GM21390 (cell line): Measurements from ENCODE around the gene ZC3H12A.
A peak's percentile ranks its signal among the peaks of the same experiment; 100 is the strongest.

ENCODE experiments used
- ATAC-seq: cut with Tn5 transposase; IDR thresholded peaks from one replicate; pipeline ENCODE4 v1.9.1; 2021; ENCODE audit not compliant: unreplicated experiment

Gene ZC3H12A

DNA sequence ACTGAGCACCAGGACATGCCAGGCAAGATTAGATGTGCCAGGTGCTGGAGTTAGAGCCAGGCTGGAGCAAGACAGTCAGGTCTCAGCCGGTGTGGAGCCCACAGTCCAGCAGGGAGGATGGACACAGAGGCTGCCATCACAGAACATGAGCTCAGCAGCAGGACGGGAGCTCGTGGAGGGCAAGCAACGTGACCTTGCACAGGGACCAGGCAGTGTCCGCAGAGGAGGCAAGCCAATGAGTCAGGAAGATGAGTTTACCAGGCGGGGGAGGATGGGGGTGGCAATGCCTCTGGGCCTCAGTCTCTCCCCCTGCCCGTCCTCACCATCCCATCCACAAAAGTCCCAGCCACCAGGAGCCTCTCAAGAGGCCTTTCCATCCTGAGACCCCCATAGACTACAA lies 20.7 kb upstream of the ZC3H12A start:
- ATAC-seq = no peak

DNA sequence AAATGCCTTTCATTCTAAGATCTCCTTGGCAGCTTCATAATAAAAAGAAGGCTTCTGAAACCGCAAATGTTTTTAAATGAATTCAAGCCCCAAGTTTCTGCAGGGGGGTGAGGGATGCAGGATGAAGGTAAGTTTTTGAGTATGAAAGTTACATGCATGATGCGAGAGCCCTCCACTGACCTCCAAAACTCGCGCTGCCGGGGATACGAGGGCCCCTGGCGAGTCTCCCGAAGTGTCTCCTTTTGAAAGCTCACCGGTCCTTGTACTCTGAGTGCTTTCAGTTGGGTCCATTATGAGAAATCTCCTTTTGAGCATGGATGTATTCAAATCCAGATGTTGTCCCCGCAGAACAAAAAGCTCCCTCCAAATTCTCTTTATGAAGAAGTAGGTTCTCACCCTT lies 18.9 kb upstream of the ZC3H12A start:
- ATAC-seq = no peak

DNA sequence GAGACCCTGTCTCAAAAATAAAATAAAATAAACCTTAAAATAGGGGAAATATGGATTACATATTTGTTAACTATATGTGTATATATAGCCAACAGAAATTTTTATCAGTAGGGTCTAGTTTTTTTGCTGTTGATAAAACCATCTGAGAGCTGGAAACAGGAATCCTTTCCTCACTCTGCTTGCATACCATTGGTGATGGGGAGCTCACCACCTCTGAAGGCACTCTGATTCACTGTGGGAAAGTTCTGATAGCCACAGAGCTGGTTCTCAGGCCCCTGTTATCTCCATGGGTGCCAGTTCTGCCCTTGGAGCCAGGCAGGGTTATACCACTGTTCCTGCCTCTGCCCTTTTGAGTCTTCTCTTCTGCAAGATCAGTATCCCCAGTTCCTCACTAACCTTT lies 17.8 kb upstream of the ZC3H12A start:
- no peak for ATAC-seq

DNA sequence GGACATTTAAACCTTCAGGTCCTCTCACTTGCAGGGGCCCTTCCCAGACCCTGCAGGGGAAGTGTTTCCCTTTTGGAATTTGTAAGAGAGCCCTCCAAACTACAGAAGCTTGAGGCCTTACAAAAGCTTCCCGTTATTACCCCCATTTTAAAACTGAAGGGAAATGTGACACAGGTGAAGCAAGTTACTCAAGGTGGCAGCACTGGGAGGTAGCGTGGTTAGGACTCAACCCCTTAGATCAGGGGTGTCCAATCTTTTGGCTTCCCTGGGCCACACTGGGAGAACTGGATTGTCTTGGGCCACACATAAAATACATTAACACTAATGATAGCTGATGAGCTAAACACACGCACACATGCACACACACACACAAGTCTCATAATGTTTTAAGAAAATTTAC lies 15.8 kb upstream of the ZC3H12A start:
- no peak for ATAC-seq

DNA sequence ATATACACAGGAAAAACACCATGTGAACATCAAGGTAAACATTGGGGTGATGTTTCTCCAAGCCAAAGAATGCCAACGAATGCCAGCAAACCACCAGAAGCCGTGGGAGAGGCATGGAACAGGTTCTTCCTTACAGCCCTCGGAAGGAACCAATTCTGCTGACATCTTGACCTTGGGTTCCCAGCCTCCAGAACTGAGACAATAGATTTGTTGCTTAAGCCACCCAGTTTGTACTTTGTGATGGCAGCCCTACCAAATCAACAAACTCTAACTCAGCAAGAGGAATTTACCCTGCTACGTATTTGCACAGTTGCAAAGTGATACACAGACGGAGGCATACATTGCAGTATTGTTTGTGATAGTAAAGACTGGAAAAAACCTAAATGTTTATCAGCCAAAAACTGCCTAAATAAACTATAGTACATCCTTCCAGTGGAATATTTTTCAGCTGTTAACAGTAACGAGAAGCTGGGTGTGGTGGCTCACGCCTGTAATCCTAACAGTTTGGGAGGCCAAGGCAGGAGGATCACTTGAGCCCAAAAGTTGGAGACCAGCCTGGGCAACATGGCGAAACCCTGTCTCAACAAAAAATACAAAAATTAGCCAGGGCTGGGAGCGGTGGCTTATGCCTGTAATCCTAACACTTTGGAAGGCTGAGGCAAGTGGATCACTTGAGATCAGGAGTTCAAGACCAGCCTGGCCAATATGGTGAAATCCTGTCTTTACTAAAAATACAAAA lies 12.5 kb upstream of the ZC3H12A start:
- no peak for ATAC-seq

DNA sequence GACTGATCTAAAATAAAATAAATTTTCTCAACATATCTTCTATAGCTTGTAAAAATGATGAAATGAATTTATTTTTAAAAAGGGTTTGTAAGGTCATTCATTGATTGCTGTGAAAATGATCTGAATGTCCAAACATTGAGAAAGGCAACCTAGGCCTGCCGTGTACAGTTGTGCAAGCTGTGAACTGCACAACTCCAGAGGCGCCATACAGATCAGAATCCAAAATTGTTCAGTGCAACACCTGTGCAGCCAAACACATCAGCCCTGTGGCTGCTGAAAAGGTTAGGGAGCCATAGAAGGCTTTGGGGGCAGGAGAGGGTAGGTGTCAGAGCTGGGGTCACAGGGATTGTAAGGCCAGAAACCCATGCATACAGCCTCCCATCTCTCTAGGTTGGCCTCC lies 9.9 kb upstream of the ZC3H12A start:
- no peak for ATAC-seq

DNA sequence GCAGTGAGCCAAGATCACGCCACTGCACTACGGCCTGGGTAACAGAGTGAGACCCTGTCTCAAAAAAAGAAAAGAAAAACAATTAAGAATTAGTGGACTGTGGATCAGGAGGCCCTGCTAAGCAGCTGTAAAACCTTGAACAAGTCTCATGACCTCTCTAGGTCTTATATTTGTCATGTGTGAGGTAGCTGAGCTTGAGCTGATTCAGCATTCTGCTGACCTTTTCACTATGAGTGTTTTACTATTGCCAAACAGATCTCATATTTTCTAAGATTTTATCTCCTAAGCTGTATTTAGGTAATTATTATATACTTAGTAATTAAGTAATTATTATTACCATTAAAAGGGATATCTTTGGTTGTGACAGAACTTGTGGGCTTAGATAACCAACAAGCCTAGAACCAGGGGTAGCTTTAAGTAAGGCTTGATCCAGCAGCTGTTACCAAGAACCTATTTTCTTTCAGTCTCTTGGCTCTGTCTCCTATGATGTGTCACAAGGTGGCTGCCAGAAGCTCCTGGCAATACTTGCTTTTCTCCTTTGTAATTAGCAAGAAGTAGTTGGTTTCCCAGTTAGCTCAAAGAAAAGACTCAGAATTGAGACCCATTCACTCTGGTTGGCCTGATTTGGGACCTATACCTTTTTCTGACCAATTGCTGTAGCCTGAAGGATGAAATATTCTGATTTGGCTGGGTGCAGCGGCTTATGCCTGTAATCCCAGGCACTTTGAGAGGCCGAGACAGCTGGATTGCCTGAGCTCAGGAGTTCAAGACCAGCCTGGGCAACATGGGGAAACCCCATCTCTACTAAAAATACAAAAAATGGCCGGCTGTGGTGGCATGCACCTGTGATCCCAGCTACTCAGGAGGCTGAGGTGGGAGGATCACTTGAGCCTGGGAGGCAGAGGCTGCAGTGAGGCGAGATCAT lies 8.5 kb upstream of the ZC3H12A start:
- no peak for ATAC-seq

DNA sequence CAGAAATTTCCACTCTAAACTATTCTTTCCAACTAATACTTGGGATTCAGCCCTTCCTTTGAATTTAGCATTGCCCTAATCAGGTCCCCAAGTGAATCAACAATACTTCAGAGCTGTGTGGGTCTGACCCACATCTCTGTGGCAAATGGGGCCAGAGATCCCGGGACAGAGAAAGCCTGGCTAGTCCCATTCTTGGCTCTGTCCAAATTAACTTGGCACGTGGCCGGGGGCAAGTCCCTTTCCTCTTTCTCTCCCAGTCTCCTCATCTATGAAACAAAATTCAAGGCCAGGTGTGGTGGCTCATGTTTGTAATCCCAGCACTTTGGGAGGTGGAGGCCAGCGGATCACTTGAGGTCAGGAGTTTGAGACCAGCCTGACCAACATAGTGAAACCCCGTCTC lies 6.3 kb upstream of the ZC3H12A start:
- no peak for ATAC-seq

DNA sequence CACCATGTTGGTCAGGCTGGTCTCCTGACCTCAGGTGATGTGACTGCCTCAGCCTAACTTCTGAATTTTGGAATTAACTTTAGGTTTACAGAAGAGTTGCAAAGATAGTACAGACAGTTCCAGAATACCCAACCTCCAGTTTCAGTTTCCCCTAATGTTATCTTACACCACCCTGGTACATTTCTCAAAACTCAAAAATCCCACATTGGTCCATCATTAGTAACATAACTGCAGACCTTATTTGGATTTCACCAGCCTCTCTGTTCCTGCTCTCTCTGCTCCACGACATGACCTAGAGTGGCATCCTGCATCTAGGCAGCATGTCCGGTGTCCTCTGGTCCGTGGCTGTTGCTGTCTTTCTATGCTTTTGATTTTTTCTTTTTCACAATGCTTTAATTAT lies 5.0 kb upstream of the ZC3H12A start:
- ATAC-seq = no peak

DNA sequence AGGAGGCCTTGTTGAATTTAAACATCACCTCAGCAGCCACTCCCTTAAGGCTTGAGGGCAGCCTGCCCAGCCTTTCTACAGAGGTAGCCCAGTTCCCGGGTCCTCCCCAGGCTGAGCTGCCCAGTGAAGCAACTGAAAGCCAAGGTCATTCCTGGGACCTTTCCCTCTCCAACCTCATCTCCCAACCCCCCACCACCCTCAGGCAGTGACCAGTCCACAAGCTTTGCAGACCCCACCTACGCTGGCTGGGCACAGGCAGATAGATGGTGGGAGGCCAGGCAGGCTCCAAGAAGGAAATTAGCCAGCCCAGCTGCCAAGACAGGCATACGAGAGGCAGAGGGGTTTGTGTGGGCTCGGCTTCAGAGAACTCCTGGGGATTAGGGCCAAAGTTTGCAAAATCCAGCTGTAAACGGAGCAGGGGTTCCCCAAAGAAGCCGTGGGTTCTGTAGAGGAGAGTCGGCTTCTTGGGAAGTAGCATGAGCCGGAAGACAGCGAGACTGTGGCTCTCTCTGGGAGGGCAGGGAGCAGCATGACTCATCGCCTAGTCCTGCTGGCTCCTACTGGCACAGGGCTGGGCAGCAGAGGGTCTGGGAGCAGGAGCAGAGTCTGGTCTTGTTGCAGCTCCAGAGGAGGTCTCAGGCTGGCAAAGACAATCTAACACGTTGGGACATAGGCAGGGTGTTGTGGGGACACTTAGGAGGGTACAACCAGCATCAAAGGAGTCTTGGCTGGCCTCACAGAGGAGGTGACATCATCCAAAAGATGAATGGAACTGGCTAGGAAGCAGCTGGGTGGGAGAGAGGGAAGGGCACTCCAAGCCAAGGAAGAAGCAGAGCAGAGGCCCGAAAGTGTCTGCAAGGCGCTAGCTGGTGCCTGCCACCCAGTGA lies 2.8 kb upstream of the ZC3H12A start:
- ATAC-seq = no peak

DNA sequence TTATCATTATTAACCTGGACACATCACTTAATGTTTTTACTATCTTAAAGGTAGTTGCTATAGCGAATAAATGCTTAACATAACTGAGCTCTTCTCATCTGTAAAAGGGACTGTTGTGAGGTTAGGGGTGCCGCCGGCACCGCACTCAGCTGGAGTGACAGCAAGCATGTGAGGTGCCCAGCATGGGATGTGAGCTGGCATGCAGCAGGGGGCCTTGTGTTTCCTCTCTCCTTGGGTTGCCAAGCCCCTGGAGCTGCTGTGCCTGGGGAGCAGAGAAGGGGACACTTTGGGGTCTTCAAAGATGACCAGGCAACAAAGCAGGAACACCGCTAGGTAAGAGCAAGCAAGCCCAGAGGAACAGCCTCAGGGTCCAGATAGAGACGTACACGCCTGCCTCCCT lies 2.1 kb upstream of the ZC3H12A start:
- ATAC-seq = no peak

DNA sequence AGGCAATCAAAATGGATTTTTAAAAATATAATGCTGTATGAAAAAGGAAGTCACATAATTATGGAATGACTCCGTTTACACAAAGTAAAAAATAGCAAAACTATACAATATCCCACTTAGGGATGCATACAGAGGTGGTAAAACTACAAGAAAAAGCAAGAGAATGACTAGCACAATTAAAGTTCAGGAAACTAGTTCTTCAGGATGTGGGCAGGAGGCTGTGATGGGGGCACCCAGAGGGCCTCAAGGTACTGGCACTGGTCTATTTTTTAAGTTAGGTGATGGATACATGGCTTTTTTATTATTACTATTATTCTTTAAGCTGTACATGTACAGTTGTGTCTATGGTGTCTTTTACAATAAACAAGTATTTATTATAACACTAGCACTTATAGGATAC lies 1.4 kb upstream of the ZC3H12A start:
- no peak for ATAC-seq

DNA sequence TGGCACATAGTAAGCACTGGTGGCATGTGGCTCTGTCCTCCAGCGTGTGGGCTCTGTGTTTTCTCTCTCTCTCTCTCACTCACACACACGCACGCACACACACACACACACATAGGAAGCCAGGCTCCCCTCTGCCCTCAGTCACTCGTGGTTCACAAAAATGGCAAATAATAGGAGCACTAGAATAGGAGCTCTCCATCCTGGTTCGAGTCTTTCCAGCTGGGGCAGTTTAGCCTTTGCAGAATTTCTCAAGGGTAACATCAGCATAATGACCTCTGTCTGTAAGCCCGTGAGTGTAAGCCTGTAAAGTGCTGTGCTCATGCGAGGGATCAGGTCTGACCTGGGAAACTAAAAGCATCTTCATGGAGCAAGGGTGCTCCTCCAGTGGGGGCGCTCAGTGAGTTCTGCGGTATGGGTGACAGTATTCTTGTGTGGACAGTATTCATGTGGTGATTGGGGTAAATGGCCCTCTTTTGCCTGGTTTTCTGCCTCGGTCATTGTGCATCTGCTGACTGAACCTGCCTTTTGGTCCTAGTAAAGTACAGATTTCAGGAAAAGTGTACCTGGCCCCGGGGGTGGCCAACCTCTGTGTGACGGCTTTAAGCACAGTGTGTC lies 842 bp upstream of the ZC3H12A start:
- no peak for ATAC-seq

DNA sequence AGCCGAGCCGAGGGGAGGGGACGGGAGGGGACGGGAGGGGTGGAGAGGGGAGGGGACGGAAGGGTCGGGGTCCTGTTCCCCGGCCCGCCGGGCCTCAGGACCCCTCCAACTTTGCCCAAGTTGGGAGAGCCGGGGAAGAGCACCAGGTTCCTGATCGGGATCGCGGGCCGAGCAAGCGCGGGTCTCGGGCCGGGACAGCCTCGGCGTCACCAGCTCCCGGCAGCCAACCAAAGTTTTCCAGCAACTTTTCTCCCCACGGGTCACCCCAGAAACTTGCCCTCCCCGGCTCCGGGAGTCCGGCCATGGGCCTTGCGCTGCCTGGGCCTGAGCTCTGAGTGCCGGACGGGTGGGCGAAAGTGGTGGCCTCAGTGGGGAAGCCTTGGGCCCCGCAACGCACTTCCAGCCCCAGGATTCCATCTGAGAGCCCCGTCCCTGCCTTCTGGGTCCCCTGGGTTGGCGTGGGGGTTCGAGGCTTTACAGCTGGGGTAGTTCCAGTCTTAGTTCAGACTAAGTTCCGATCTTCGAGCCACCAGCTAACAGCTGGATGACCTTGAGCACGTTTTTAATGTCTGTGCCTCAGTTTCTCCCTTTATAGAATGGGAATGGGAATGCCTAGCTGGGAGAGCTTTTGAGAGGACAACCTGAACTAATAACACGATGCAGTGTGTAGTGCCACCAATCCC lies 458 bp downstream of the ZC3H12A start:
- ATAC-seq = no peak

DNA sequence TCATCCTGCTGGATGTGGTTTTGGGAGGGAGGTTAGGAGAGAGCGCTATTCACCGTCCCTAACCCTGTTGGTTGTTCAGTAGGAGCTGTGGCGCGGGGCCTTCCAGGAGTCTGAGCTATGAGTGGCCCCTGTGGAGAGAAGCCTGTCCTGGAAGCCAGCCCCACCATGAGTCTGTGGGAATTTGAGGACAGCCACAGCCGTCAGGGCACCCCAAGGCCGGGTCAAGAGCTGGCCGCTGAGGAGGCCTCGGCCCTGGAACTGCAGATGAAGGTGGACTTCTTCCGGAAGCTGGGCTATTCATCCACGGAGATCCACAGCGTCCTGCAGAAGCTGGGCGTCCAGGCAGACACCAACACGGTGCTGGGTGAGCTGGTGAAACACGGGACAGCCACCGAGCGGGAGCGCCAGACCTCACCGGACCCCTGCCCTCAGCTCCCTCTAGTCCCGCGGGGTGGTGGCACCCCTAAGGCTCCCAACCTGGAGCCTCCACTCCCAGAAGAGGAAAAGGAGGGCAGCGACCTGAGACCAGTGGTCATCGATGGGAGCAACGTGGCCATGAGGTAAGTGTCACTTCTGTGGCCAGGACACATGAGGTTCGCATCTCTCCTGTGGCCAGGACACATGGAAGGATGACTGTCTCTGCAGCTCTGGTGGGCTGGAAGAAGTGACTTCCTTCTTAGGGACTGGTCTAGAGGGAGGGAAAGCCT lies 1.2 kb downstream of the ZC3H12A start:
- ATAC-seq = no peak

DNA sequence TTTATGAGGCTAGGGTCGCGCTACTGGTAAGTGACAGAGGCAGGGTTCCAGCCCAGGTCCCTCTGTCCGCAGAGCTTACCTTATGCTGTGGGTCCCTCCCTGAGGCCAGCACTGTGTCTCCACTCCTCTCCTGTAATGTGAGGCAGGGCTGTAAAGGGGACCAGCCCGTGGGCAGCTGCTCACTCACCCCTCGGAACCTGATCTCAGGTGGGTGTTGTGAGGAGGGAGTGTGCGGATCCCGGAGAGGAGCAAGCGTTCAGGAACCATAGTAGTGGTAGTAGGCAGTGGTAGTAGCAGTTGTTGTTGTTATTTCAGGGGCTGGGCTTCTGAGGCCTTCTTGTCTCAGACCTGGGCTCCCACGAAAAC lies 1.7 kb downstream of the ZC3H12A start:
- no peak for ATAC-seq

DNA sequence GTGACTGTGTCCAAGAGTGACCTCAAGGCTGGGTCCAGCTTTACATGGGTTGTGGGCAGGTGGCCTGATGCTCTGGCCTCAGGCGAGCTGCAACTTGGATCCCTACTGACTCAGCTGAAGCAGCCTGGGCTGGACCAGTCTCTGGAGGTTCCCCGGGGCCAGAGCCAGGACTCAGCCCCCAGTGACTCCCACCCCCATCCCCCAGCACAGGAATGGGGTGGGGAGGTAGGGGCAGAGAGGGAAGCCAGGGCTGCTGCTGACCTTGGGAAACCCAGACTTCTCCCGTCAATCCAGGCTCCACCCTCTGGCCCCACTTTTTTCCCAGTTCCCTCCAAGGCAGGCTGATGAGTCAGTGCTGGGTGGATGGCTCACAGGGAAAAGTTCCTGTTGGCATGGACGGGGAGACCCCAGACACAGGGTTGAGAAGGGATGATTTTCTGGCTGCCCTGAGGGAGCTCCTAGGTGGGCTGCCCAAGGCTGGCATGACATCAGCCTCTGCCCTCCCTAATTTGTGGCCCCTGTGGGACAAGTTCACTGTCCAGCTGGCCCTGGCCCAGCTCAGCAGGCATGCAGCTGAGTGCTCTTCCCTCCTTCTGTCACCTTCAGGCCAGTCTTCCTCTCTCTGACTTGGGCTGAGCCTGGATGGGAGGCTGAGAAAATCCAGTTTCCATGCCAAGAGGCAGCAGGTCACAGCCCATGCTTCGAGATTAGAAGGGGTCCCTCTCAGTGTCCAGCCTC lies 2.2 kb downstream of the ZC3H12A start:
- no peak for ATAC-seq

DNA sequence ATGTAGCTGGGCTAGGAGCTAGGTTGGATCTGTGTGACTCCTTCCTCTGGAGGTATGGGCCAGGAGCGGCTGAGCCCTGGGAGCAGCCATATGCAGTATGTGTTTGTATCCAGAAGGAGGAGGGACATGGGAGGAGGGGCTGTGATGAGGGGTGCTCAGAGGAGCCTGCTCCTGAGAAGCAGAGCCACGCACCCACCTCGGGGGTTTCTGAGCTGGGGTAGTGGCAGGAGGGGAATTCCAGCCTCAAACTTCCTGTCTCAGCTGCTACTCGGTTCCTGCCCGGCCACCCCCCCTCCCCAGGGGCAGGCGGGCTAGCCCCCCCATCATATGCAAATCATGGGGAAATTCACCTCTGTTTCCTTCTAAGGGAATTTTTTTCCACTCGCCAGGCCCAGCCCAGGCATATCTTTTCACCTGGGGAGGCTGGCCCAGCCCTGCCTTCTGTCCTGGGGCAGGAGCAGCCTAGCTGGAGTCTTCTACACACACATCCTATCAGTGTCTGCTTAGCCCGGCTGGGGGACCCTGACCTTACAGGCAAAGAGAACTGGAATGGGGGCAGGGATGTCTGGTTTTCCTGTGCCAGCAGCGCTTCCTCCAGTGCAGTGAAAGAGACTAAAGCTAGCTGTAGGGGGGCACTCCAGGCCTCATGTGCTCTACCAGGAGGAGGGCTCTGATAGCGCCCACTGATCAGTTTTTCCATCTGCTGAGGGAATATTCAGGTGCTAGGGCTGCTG lies 3.0 kb downstream of the ZC3H12A start:
- ATAC-seq = peak; percentile 35
